NOMO-1 treated with dmso at 0.1 percent for 144 hours (cell line): ENCODE data around the gene CNTN6.

ENCODE experiments used
- DNase-seq: peaks from one replicate; lab custom pipeline; 2025; ENCODE audit not compliant: unreplicated experiment; lab: John Stamatoyannopoulos, UW

CNTN6 gene

GRCh38 chr3:1400571-1400970 is 307.7 kb downstream of the CNTN6 start:
- no peak for DNase-seq

DNA sequence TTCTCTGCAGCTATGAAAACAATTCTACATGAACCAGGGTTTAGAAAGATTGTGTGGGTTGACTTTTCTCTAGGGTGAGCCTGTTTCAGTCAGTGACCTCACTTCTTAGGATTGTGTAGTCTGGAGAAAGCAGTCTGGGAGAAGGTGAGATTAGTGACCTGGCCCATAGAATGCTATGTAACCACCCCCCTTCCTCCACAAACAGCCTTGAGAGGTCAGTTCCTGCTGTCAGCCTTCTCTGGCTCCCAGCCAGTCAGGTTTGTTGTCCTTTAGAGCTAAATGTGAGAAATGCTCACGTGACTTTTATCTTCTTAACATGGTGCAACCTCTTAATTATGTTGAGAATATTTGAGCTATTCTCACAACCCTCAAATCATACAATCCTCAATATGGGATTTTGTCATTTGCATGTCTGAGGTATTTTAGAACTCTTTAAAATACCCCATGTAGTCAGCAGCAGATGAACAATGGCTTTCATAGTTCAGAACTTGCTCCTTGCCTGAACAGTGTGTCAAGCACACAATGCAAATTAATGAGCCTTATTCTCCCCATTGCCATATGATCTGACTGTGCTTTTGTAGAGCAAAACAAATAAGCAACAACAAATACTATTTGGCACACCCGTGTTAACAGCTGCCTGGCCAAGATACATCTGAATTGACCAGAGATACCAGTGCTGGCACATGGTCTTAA is 311.6 kb downstream of the CNTN6 start:
- no peak for DNase-seq

- DNase-seq: no peak
Measured at GRCh38 chr3:1406250-1406649, 313.4 kb downstream of the CNTN6 start.

DNA sequence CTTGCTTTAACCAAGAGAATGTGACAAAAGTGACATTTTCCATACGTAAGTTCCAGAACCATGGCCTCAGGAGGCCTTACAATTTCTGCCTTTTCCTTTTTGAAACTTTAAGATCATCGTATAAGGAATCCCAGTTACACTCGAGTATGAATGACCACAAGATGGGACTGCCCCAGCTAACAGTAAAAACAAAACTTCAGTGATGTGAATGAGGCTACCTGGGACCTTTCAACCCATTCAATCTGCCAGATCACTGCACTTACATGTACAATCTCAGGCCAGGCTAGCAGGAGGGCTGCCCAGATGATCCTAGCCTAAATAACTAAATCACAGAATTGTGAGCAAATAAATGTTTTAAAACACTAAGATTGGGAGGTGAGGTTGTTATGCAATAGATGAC is 328.8 kb downstream of the CNTN6 start:
- DNase-seq: no peak

GRCh38 chr3:1423566-1424089 is 330.8 kb downstream of the CNTN6 start:
- no peak for DNase-seq

- DNase-seq: no peak
Measured at GRCh38 chr3:1439395-1439794, 346.6 kb downstream of the CNTN6 start.

- no peak for DNase-seq
Measured at GRCh38 chr3:1442271-1442670, 349.4 kb downstream of the CNTN6 start.

- no peak for DNase-seq
Measured at GRCh38 chr3:1444195-1444594, 351.4 kb downstream of the CNTN6 start.

DNA sequence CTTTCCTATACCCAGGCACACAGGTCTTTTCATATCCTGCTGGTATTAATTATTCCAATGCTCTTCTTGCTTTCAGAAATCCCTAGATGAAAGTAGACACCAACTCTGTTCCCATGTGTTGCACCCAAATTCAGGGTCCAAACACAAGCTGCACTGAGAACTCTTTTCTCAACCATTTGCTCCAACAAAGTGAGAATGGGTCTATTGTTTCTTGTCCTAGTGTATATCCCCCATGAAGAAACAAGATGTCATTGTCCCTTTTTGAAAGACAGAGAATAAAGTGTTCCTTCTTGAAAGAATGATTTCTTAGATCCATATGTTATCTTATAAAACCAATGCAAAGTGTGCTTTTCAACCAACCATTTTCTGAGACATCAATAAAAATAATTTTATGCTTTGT is 353.7 kb downstream of the CNTN6 start:
- DNase-seq: no peak

GRCh38 chr3:1447452-1447851 is 354.6 kb downstream of the CNTN6 start:
- DNase-seq: no peak

GRCh38 chr3:1448443-1448842 is 355.6 kb downstream of the CNTN6 start:
- no peak for DNase-seq
